NCI-H748 treated with DMSO at 0.1 percent for 48 hours (cell line): ENCODE measurements around the gene KIF16B.

Experiments used
- DNase-seq: peaks from one replicate; lab custom pipeline; 2025; lab: John Stamatoyannopoulos, UW

KIF16B gene

DNA sequence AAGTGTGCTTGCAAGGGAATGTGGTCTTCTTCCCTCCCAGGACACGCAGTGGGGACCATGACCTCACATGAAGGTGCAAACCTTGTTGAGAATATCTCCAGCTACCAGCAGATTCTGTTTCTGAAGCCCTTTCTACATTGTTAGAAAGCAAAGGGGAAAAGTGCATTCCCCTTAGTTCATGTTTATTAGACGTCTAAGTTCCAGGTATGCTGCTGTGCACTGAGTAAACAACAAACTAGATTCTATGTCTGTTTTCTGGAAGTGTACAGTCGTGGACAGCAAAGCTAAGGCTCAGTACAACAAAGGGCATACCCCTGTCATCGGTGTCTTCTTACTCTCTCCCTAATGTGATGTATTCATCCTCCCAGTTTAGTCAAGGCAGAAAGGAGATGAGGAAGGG lies 178.5 kb downstream of the KIF16B start:
- DNase-seq, result no peak

GRCh38 chr20:16393836-16394235 lies 179.4 kb downstream of the KIF16B start:
- no peak for DNase-seq

DNA sequence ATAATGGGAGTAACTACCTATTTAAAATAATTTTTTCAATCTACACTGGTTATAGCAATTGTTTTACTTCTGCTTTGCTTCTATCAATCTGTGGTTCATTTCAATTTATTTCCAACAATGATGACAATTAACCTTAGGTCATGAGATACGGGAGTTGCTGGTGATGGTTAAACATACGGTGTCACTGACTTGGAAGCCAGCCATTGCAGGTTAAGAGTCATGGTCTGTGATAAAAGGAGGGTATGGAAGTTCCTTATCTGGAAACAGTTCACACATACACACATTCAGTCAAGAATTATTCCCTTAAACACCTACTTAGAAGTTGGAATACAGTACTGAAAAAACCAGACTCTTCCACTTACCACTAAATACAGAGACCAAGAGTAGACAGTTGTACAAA lies 180.0 kb downstream of the KIF16B start:
- DNase-seq, result no peak

GRCh38 chr20:16392346-16392745 lies 180.9 kb downstream of the KIF16B start:
- DNase-seq, result no peak

DNA sequence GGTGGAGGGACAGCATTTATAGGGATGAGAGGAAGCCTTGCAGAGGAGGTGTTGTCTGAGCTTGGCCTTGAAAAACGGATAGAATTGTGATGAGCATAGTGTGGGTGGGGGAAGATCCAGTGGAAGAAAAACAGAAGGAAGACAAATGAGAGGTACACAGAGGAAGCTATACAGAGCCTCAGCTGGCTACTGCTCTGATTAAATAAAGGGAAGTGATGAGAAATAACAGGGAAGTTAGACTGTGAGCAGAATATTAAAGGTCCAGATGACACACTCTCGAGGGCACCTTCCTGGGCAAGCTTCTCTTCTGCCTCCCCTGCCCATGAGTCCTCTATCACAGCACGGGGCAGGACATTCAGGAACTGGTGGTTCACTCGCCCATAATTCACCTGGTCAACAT lies 182.3 kb downstream of the KIF16B start:
- DNase-seq, result no peak

- DNase-seq, result no peak
These were observed 184.5 kb downstream of the KIF16B start for GRCh38 chr20:16388731-16389130.

GRCh38 chr20:16387666-16388065 lies 185.6 kb downstream of the KIF16B start:
- no peak for DNase-seq

DNA sequence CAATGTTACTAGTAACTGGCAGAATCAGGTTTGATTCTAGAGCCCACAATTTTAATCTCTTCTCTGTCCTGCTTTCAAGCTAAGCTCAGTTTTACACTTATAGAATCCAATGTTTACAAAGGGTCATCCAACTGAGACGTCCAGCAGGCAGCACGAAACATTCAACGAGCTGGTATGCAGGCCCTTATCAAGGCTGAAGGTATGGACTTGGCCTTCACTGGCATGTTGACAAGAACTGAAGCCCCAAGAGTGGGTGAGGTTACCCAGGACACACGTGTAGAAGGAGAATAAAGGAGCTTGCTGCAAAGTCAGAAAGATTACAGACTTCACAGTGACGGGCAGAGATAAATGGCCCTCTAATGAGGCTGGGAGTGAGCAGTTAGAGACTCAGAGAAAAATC lies 187.4 kb downstream of the KIF16B start:
- DNase-seq, result no peak

DNA sequence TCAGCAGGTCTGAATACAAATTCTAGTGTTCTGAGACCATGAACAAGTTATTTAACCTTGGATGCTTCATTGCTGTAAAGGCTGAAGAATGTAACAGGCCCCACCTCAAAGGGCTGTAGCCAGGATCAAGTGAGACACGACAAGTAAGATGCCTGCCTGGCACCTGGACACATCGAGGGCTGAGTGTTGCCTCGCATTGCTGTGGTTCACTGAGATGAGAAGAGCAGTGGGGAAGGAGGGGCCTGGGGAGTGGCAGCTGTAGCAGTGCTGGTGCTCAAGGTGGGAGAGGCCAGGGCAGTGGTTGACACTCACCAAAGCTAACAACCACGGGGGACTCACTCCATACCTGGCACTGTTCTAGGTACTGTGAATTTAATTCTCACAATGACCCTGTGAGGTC lies 187.8 kb downstream of the KIF16B start:
- DNase-seq, result no peak

- no peak for DNase-seq
These were observed 191.8 kb downstream of the KIF16B start for GRCh38 chr20:16381444-16381843.

DNA sequence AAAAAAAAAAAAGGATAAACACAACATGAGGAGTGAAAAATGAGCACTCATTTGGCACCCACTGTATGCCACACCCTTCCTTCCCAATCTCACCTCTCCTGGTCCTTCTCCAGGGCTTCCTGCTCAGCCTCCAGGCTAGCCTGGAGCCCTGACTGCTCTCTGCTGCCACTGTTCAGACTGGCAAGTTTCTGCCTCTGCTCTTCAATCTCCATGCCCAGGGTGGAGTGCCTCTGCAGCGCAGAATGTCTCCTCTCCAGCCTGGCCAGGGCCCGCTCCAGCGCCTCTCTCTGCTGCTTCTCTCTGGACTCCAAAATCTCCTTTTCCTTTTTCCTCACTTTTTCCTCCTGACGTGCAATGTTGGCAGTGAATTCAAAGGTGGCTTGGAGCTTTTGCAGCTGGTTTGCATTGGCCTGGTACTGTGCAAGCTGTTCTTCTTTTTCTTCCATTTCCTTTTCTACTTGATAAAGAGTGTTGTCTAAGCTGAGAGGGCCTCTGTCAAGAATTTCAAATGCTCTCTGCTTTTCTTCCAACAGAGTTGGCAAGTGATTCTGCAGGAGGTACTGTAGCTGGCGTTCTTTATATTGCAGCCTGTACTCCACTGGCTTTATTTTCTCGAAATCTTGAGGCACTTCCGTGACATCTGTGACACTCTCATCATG lies 194.4 kb downstream of the KIF16B start:
- DNase-seq, result no peak

GRCh38 chr20:16378122-16378521 lies 195.1 kb downstream of the KIF16B start:
- no peak for DNase-seq

- no peak for DNase-seq
These were observed 203.8 kb downstream of the KIF16B start for GRCh38 chr20:16369441-16369840.

DNA sequence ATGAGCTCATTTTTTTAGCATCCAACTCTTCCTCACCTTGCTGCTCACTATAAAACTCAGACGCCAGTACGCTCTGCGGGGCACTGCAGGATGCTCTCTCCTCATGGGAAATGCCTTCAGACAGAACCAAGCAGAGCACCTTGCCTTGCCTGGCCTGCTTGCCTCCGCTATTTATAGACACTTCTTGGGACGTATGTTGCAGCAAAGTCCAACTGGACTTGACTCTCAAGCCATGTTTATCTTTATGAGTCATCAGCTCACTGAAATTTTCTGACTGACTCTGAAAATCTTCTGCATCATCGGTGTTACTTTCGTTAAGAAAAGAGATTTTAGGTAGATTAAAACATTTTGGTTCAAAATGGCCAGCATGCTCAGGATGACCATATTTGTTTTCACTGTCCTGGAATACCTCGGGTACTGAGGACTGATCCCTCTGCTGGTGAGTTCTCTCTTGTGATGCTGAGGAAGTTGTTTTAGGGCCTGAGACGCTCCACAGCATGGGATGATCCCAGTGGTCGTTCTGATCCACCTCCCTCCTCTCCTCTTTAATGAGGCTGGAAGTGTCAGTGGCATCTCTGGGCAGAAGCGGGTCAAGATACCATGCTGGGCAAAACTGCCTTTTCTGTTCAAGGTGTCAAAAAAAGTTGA lies 204.5 kb downstream of the KIF16B start:
- no peak for DNase-seq

- DNase-seq, result no peak
These were observed 205.2 kb downstream of the KIF16B start for GRCh38 chr20:16367948-16368560.

- DNase-seq, result no peak
These were observed 206.7 kb downstream of the KIF16B start for GRCh38 chr20:16366529-16366928.

DNA sequence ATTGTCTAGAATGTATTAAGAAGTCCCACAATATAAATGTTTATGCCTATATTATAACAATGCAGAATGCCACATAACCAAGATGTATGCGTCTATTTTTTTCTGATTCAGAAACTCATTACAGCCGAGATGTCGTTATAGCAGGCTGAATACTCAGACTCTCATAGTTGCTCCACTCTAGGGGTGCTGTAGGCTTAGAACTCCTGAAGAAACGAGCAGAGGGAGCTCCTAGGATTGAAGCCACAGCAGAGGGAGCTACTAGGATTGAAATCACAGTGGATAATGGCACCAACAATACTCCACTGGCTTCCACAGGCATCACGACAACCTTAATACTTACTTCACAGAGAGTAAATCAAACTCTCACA lies 208.9 kb downstream of the KIF16B start:
- no peak for DNase-seq

- no peak for DNase-seq
These were observed 209.5 kb downstream of the KIF16B start for GRCh38 chr20:16363506-16364319.

- no peak for DNase-seq
These were observed 210.6 kb downstream of the KIF16B start for GRCh38 chr20:16362642-16363041.

DNA sequence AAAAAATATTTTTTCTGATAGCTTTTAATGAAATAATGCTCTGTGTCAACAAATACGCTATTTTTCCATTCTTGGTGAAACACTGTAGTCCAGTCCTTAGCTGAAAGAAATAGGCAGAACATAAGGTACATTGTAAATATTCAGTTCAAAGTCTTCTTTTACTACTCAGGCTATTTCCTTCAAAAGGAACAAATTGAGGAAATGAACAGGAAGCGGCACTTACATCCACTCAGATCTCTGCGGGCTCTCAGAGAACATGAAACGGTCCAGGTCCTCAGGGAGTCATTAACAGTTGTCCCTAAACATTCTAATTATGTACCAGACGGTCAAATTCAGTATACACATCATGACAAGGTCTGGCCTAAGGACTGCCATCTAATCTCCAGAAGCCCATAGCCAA lies 212.6 kb downstream of the KIF16B start:
- no peak for DNase-seq

DNA sequence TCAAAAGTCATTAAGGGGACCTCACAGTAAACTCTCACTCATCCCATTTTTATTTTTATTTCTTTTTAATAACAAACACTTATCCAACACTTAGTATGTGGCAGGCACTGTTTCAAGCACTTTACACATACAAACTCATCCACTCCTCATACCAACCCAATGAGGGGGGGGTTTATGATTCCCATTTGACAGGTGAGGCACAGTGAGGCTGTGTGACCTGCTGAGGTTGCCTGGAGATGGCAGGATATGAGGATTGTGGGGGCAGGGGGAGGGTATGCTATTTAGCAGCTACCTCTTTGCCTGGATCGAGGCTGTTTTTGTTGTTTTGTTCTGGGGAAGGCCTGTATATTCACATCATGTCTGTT lies 219.8 kb downstream of the KIF16B start:
- DNase-seq, result no peak

DNA sequence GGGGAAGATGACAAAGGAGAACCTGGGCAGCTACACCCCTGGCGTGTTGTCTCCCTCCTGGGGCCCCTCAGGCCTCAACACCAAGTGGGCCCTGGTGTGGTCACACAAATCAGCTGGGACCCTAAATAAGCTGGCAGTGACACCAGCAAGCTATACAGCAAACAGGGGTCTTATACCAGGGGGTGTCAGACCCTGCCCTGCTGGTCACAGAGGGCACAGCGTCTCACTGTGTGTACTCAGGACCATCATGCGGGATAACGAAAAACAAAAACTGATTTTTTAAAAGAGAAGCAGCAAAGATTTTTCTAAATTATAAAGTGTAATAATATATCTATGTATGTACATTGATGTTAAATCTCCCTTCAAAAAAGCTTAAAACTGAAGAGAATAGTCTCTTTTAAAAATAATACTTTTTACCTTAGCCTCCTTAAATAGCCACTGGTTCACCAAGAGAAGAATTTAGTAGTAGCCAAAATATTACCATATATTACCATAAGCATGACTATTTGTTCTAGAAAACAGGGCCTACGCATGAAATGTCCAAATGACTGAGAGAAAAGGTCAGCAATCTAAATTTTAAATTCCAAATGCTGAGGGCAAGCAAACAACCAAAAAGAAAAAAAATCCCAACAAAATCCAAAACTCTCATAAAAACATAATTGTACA lies 220.4 kb downstream of the KIF16B start:
- no peak for DNase-seq
